T-helper 2 cell (primary cell): ENCODE results near the gene SELENOS.

ENCODE experiments used
- DNase-seq, 5 experiments: peaks; one replicate each; pipeline versions ENCODE4 v3.0.0 to v3.0.0-alpha.2; 2012 to 2022
- total RNA-seq, 2 donors: gene quantifications; one replicate each; lab custom pipeline; 2026; lab: John Stamatoyannopoulos, UW

SELENOS gene, protein sequence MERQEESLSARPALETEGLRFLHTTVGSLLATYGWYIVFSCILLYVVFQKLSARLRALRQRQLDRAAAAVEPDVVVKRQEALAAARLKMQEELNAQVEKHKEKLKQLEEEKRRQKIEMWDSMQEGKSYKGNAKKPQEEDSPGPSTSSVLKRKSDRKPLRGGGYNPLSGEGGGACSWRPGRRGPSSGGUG
- 37.4 to 52.1 reads per million in 2 donors for total RNA-seq

DNA sequence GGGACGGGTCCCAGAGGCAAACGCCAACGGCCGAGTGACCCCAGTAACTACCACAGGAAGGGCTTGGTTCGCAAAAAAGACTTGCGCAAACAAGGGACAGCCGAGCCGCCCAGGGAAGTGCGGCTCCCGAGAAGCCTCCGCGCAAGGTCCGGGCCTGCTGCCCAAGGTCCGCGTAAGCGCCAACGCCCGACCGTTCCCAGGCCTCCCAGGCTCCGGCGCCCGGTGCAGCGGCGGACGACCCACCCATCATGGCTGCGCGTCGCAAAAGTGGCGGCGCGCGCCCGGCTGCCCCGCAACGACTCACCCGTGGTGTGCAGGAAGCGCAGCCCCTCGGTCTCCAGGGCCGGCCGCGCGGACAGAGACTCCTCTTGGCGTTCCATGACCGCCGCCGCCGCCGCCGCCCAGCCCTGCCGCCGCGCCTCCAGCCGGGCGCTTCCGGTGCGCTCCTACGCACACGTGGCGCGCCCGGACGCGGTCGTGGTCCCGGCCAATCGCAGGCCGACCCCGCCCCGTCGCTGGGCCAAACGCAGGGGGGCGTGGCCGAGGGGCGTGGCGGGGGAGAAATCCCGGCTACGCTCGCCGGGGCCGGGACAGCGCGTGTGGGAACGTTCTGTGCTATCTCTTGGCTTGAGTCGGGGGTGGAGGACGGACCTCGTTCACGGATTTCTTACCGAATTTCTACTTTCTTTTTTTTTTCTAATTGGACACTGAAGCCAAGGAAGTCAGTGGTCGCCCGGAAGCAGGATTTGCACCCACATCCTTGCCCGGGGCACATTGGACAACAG lies at the start of gene SELENOS:
Gene SELENOS, minus strand, starts transcription at position 448 of the 785 bp plus-strand sequence. Its CDS starts 68 bp downstream, at position 380.
- DNase-seq = peak; percentile 80 to 91 (median 84)

DNA sequence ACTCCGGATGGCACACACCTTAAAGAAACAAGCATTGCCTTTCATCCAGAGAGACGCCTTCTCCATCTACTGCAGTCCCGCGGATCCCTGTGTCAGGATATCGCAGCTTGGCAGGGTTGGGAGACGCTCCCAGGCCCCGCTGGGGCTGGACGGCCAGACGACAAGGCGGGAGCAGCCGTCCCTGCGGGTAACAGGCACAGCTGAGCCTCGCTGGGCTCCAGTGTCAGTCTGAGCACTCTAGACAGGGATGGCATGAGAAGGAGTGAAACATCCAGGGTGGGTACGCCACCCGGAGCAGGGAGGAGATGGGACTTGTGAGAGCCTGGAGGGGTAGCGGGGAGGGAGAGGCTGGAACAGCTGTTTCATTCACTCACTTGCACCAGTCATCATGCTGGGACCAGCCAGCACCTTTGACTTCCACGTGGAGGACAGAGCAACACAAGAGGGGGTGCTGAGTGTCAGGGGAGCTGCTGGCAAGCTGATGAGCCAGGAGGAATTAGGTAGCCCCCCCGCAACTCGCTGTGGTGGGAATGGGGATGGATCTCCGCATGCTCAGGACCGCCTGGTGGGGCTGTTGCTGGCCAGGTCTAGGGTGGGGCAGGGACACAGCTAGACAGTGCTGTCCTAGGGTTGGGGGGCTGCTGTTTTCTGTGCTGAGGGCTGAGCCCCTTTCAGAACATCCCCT lies 49.3 kb upstream of the SELENOS start:
- DNase-seq = no peak

DNA sequence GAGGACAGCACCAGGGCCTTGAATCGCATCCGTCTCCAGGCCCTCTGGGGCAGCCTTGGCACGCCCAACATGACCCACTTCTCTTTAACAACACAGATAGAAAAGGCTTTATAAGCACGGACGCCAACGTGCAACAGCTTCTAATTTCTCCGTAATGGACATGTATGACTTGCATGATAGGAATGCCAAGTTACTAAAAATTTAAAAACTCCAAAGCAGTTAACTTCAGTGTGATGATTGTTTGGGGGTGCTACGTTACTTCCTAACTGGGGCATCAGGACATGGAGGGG lies 48.7 kb upstream of the SELENOS start:
- DNase-seq = no peak

DNA sequence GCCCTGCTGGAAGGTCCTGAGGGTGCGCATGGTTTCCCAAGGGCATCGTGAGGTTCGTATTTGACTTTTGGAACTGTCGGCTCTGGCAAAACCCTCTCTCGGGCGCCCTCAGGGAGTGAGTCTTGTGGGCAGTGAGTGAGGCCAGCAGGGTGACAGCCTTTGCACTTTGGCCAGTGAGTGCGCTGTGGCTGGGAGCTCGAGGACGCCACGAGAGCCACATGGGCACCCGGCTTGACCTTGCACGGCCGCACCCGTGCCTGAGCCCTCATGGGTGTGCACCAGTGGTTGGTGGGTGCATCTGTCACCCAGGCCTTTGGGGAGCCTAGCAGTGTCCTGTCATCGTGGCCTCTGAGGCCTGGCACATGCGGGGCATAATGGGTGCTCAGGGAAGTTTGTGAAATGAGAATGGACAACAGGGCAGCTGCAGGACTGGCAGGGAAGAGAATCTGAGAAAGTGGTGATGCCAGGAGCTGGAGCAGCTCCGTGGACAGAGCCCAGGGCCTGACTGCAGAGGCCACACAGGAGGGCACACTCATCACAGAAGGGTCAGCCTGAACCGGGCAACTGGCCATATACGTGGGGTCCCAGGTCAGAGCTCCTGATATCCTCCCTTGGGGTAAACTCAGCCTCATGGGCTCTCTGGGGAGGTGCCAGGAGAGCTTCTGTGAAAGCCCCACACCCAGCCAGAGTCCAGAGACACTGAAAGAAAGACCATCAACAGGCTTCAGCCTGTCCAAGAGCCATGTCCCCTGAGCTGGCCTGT lies 48.2 kb upstream of the SELENOS start:
- no peak for DNase-seq

DNA sequence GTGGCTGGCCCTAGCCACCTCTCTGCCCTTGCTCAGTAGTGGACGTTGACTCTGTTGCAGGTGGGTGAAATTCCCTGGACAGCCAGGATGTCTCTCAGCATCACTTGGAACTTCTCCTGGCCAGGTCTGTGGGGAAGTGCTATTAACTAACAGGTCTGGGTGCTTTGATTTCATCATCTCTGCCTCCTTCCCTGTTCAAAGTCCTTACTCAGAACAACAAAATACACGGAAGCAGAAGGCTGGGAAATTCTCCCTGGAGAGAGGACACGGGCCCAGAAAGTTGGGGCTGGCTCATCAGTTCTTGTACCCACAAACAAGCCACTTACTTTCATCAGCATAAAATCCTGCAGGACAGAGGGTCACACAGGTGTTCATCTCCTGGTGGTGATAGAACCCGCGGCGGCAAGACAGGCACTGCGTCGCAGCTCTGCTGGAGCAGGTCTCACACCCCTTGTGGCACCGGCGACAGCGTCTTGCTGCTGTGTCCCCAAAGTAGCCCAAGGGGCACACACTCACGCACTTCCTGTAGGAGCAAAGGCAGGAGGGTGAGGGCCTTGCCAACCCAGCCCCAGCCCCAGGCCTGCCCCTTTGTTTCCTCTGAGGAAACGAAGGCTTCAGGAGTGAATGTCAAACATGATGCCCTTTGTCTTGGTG lies 47.4 kb upstream of the SELENOS start:
- DNase-seq = no peak

DNA sequence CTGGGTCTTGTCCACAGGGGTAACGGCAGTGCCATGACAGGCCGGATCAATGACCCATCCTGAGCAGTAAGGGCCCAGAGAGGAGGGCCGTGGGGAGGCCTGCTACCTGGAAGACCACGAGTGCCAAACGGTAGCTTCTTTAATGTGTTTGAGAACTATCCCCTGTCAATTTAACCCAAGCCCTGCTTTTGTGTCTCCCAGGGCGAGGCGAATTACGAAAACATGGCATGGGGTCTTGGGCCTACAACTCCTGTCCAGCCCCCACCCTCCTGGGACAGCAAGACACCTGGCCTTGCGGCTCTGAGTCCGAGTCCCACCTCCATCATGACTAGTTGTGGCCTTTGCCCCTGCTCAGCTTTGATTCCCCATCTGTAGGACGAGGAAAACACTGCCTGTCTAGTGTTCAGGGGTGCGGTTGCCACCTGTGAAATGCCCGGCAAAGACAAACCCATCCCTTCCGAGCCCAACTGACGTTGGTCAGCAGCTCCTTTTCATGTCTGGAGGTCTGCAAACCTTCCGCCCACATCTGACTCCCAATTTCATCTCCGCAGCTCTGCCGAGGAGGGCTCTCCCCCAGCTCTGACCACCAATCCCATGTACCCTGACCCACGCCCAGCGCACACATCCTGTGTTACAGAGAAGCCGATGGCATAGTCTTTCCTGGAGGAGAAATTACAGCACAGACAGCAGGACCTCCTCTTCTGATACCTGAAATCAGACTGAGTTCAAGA lies 46.7 kb upstream of the SELENOS start:
- DNase-seq = no peak

DNA sequence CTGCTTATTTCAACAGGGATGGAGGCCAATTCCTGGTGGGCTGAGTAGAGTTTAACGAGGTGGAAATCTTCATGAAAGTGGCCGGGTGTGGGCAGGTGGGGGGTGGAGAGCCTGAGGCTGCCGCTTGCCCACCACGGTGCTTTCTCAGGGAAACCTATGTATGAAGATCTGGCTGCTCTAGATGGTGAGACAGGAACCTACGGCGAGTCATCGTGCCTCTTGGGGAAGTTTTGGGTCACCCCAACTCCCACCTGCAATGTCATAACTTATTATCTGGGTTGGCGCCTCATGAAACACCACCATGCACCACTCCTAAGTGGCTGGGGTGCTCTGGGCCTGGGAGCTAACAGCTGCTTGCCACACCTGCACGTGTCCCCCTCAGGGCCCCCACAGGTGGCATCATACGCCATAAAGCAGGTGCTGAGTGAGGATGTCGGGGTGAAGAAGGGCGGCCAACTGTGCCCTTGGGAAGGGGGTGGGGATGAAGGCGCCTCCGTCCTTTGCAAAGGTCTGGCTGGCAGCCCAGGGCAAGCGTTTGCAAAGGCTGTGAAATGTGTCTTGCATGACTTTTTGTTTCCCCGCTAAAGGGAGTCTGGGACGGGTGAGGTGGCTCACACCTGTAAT lies 45.7 kb upstream of the SELENOS start:
- no peak for DNase-seq

DNA sequence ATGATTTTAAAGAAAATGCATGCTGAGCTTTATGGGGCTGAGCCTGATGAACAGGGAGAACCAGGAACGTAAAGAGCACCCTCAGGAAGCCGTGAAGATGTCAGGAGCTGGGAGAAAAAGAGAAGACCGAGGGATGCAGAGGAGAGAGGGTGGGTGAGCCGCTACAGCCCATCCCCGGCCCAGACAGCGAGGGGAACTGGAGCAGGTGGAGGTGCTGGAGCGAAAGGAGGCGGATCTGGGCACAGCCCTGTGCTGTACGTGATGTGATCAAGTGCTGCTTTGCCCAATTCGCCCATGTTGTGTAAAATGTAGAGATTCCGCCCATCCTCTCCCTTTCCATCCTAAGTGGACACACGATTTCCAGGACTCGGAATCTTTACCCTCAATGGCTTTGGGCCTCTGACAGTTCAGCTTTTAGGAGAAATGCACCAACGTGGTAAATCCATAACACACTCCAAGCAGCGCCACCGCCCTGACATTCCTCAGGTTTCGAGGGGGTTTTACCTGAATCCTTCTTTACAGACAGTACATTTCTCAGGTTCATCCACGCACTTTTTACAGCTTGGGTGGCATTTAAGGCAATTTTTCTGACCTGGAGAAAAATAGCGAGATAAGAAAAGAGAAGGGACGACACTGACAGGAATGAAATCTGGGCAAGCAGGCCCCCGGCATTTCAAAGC lies 44.9 kb upstream of the SELENOS start:
- no peak for DNase-seq

DNA sequence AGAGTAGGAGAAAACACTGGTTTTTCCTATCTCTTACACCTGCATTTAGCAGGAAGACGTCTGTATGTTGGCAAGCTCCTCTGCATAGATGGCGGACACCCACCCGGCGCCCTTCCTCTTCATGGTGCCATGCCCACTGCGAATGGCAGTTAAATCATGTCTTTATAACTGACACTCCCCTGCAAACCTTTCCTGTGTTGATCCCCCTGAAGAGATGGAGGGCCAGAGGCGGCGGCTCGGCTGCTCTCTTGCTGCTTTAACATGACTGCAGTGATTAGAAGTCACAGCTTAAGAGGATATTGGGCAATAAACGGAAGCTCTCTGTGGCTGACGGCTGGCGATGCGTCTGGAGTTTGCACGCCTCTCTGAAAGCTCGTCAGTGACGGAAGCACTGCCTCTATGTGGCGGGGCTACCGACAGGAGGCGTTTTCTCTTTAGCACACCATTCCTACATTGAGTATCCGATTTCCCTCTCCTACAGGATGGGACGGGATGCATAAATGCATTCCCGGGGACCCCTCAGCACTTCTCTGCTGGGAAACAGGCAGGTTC lies 43.3 kb upstream of the SELENOS start:
- DNase-seq = peak in 4 of 5 experiments; percentile 20 to 96 (median 42)

DNA sequence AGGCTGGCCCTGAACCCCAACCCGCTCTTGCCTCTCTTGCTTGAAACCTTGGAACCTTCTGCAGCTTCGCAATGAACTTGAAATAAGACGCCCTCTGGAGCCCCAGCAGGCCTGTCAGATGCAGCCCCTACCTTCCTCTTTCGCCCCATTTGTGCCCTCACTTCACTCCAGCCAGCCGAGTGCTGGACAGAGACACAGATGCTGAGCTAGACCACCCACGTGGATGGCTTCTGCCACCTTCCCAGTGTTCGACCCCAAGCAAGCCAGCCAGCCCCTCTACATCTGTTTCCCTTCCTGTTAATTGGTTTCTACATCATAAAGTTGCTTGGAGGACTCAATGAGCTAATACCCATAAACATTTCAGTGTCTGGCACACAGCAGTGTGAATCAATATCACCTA lies 41.6 kb upstream of the SELENOS start:
- no peak for DNase-seq

DNA sequence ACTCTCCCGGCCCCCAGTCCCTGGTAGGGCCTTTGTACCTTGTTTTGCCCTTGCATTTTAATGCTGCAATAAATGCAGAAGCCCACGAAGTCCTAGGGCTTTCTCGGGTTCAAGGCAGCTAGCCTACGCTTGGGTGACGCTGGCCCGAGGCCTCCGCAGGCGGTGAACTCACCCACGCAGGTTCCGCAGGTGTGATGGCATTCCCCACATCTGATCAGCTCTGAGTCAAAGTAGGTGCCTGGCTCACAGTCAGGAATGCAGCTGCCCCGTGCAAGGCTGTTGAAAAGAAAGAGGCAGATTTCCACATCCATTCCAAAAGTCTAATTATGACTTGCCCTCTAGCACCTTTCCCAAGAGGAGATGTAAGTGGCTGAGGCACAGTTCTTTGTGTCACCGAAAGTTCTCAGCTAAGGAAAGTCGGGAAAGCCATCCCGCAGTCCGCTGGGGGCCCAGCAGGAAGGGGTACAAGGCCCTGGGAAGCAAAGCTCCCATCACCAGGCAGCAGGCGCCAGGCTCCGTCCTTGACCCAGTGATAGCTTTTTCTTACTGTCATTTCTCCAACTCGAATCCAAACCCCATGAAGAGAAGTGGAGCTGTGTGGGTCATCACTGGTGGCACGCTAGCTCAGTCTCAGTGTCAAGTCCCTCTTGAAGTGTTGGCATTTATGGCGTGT lies 41.0 kb upstream of the SELENOS start:
- DNase-seq = no peak

DNA sequence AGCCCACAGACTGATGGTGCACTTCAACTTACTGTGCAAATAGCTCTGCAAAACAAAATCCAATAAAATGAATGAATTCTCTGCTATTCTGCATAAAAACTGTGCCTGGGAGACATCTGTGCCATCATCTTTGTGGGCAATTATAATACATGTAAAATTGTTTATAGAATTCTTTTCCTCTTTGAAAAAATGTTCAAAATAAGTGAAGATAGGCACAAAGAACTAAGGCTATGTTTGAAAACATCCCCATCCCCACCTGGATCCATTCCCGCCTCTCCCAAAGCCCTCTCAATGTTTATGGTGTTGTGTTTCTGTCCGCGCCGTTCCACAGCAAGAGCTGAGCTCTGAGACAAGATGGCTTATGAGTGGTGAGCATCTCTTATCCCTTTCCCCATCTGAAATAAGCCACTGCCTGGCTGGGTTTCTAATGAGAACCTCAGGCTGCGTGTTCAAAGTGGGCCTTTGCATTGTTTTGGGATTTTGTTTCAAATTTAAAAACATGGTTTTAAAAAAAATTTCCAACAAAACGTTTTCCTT lies 40.1 kb upstream of the SELENOS start:
- no peak for DNase-seq

DNA sequence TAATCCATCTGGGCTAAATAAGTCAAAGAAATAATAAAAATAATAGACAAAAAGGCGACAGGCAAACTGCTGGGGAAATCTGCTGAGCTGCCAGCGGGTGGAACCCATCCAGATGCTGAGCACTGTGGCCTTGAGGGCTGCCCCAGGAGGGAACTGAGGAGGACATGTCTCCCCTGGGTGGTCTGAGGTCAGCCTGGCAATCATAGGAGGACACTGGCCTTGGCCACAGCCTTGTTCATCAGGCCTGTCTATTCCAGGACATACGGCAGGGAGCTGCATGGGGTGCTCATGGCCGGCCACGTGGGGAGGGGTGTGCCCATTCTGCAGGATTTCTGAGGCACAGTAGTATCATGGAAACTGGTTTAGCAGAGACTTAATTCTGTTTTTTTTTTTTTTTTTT lies 39.2 kb upstream of the SELENOS start:
- no peak for DNase-seq

DNA sequence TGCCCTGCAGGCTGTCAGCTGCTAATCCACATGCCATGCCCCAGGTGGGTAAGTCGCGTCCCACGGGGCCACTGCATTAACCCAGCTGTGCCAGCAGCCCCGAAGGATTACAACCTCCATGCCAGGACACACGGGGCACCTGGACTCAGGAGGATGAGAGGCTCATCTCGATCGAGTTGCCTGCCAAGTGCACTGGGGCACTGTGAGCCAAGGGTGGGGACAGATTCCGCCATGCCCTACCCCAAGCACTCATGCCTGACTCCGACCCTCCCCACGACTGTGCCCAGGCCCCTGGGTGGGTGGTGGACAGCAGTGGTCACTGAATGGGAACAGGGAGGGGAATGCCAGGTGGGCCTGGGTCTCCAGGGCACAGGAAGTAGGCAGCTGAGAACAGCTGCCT lies 38.5 kb upstream of the SELENOS start:
- DNase-seq = no peak

DNA sequence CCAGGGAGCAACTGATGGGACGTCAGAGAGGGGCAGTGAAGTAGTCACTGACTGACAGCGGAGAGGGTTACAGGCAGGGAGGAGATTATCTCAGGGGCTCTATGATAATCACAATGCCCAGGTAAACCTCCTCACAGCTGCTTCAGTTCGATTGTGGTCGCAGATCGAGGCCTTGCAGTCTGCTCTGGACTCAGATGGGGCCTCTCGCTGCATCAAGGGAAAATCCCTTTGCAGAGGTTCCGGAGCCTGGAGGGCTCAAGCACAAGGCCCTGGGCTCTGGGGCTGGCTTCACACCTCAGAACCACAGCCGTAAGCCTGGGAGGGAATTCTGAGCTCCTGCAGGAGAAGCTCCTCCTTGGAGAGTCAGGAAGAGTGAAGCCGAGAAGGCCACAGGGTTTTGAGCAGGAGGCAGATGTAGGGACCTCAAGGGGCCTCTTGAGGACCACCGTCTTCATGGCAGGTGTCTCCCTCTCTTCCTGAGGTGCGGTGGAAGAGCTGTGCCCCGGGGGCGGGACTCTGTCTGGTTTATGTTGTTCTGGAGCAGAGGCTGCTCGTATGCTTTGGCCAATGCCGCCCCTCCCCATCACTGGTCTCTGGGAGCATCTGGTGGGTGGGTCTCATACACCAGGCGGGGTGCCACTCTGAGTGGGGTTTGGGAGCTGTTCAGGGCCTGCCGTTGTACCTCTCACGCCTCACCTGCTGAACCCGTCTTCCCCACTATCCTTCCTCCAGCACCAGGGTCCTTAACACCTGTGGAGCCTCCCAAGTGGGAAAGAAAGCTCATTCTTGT lies 37.2 kb upstream of the SELENOS start:
- no peak for DNase-seq

DNA sequence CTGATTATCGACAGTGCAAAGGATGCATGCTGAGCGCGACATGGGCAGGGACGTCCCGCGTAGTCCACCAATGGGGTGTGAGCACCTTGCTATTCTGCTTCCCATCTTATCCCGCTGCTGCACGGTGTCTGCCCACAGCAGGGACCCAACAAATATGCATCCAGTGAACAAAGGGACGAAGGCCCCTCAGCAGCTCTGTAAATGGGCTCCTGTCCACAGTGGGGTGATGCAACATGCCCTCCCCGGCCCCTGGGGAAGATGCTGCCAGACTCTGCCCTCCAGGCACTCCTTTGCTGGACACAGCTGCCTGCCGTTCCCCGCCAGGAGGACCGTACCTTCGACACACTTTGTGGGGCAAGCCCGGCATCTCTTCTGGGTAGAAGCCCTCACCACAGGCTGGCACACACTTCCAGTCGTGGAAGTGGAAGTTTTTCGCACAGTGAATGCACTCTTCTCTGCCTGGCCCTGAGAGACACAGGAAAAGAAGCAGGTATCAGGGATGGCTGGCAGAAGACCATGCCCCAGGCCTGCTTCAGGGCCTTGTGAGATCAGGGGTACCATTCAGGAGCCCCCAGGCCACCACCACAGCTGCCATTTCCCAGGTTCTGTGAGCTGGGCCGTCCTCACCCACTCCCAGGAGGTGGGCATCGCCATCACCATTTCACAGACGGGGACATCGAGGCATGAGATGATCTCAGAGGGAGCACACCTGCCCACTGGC lies 35.9 kb upstream of the SELENOS start:
- DNase-seq = no peak

DNA sequence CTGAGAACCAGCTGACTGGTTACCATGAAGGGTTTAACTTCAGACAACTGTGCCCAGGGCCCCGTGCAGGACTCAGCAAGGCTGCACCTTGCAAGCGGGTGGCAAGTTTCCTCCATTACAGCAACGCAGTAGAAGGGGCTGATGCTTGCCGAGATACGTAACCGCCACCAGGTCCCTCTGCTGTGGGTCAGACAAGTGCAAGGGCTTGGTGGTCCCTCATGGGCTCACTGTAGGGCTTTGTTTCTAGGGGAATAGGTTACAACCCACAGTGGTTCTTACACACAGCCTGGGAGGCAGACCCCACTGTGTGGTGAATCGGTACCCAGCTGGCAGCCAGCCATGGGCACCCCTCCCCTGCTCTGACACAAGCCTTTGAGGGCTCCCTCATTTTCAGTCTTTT lies 33.2 kb upstream of the SELENOS start:
- DNase-seq = no peak

DNA sequence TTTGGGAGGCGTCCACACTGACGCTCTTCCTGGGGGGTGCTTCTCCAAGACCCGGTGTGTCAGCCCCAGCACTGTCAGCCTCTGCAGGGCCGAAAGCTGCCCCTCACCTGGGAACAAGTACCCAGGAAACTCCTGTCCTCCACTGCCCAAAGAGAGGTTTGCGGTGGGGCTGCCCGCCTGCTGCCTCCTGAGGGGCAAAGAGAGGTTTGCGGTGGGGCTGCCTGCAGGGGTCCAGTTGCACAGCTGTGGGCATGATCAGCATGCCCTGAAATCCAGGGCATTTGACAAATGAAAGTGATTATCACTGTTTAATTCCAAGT lies 32.8 kb upstream of the SELENOS start:
- DNase-seq = no peak
